Measurements from ENCODE around the gene GRIP2. TPM values are rescaled to one million over a fixed set of nuclear protein-coding genes. Genes with fewer than 3 reads are reported as not detected.

GRIP2 gene
- total RNA-seq, 1 experiment from 2014 or later: 4.5 TPM

DNA sequence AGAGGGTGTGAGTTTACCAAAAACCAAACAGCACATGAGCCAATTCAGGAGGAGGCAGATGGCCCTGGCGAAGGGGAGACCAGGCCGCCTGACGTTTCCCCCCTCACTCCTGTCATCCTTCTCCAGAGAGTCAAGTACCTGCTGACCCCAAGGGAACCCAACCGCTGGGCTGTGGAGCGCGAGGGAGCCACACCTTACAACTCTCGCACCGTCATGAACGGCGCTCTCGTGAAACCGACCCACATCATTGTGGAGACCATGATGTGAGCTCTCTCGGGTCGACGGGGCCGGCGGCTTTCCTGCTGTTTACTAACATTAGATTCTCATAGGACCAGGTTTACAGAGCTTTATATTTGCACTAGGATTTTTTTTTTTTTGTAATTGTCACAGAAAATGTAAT is 55.4 kb downstream of the GRIP2 start:
- Mint-ChIP-seq H3K36me3 (ENCODE audit: insufficient read depth, unreplicated experiment) (peaks cover 41% of the 10 kb centered on the region), H3K4me3 (ENCODE audit: unreplicated experiment) (no peak overlapping the region), H3K27ac (ENCODE audit: unreplicated experiment) (no peak overlapping the region), H3K27me3 (ENCODE audit: insufficient read depth, unreplicated experiment) (no peaks in the 10 kb centered on the region), H3K9me3 (ENCODE audit: unreplicated experiment) (no peaks in the 10 kb centered on the region), H3K4me1 (ENCODE audit: low read depth, unreplicated experiment) (no peaks in the 10 kb centered on the region)
- no peak for DNase-seq
- no peak overlapping the region for H3K4me3 ChIP-seq (ENCODE audit: low read depth, low read length)
- H3K4me1 ChIP-seq: peaks cover 10% of the 10 kb centered on the region
- no peaks in the 10 kb centered on the region for H3K9me3 ChIP-seq
- intact Hi-C loops (cut with micrococcal nuclease; ENCODE audit: unreplicated experiment): no loop called here
- no peaks in the 10 kb centered on the region for H3K27me3 ChIP-seq (replicated peaks; ENCODE audit: control insufficient read depth, insufficient read depth, low read length)
- CTCF ChIA-PET: no interaction called here
- peaks cover 1% of the 10 kb centered on the region; the same call in 1 of the 2 replicates for H3K36me3 ChIP-seq (ENCODE audit: control insufficient read depth, insufficient read depth, low read length)
- TF ChIP-seq, protein P1, sequence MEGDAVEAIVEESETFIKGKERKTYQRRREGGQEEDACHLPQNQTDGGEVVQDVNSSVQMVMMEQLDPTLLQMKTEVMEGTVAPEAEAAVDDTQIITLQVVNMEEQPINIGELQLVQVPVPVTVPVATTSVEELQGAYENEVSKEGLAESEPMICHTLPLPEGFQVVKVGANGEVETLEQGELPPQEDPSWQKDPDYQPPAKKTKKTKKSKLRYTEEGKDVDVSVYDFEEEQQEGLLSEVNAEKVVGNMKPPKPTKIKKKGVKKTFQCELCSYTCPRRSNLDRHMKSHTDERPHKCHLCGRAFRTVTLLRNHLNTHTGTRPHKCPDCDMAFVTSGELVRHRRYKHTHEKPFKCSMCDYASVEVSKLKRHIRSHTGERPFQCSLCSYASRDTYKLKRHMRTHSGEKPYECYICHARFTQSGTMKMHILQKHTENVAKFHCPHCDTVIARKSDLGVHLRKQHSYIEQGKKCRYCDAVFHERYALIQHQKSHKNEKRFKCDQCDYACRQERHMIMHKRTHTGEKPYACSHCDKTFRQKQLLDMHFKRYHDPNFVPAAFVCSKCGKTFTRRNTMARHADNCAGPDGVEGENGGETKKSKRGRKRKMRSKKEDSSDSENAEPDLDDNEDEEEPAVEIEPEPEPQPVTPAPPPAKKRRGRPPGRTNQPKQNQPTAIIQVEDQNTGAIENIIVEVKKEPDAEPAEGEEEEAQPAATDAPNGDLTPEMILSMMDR (IDR thresholded peaks at IDR 0.05; ENCODE audit: insufficient read depth in 1 of 2, low read depth in 1 of 2, low read length in 1 of 2, severe bottlenecking in 1 of 2, unreplicated experiment in 1 of 2): no peak
- BruUV-seq (replicated peaks): no TSS peak
- POLR2A ChIA-PET: no interaction called here

DNA sequence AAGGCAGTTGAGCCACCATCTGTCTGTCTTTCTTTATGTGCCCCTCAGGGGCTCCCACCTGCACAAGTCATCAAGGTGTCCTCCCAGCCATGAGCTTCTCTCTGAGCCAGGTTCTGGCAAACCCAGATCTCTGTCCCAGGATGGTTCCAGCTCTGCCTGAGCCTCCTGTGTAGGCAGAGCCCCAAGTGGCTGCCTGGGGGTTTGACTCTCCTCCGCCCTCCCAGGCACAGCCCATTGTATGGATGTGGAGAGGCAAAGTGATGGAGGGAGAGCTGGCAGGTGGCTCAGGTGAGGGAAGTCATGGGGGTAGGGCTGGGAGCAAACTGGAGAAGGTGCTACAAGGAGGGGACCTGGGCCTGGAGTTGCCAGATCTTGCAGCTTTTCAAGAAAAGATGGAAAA is 56.9 kb downstream of the GRIP2 start:
- Histone ChIP-seq H3K4me3 (ENCODE audit: low read depth, low read length) (no peak overlapping the region), H3K36me3 (ENCODE audit: control insufficient read depth, insufficient read depth, low read length) (peaks cover 1% of the 10 kb centered on the region; the same call in 1 of the 2 replicates), H3K9me3 (no peaks in the 10 kb centered on the region), H3K27me3 (replicated peaks; ENCODE audit: control insufficient read depth, insufficient read depth, low read length) (no peaks in the 10 kb centered on the region), H3K4me1 (peaks cover 13% of the 10 kb centered on the region)
- no peak overlapping the region for H3K4me3 Mint-ChIP-seq (ENCODE audit: unreplicated experiment)
- H3K27ac Mint-ChIP-seq (ENCODE audit: unreplicated experiment): no peak overlapping the region
- H3K4me1 Mint-ChIP-seq (ENCODE audit: low read depth, unreplicated experiment): no peaks in the 10 kb centered on the region
- CTCF ChIA-PET: no interaction called here
- intact Hi-C loops (cut with micrococcal nuclease; ENCODE audit: unreplicated experiment): no loop called here
- TF ChIP-seq, protein P1 (IDR thresholded peaks at IDR 0.05; ENCODE audit: insufficient read depth in 1 of 2, low read depth in 1 of 2, low read length in 1 of 2, severe bottlenecking in 1 of 2, unreplicated experiment in 1 of 2): no peak
- H3K9me3 Mint-ChIP-seq (ENCODE audit: unreplicated experiment): no peaks in the 10 kb centered on the region
- BruUV-seq (replicated peaks): no TSS peak
- H3K36me3 Mint-ChIP-seq (ENCODE audit: insufficient read depth, unreplicated experiment): peaks cover 53% of the 10 kb centered on the region
- DNase-seq: no peak
- H3K27me3 Mint-ChIP-seq (ENCODE audit: insufficient read depth, unreplicated experiment): no peaks in the 10 kb centered on the region
- POLR2A ChIA-PET: interaction anchor here (0.6 kb wide), 1 partner anchor 205 kb away, joined by 4 read pairs; no protein-coding TSS in a partner anchor

DNA sequence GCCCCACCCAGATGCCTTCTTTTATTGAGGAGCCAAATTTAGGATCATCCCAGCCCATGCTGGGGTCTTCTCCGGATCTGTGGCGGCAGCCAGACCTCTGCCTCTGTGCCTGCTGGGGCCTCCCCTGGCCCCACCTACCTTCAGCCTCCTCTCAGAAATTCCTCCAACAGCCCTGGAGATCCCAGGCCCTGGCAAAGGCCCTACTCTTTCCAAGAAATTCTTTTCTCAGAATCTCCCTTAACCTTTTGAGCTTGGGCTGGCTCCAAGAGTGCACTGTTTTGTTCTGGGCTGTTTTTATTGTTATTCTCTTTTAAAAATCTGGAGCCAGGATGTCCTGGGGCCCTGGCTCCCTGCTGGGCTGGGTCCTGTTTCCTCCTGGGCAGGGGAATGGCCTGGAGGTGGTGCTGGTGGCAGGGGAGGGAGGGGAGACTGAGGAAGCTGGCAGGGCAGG is 57.8 kb downstream of the GRIP2 start:
- CTCF ChIA-PET: interaction anchor here (0.6 kb wide), 1 partner anchor 52 kb away, joined by 5 read pairs; no protein-coding TSS in a partner anchor
- peaks cover 1% of the 10 kb centered on the region; the same call in 1 of the 2 replicates for H3K36me3 ChIP-seq (ENCODE audit: control insufficient read depth, insufficient read depth, low read length)

More for the DNA sequence above, 57.8 kb downstream of the GRIP2 start:
- no TSS peak for BruUV-seq (replicated peaks)
- H3K9me3 Mint-ChIP-seq (ENCODE audit: unreplicated experiment): no peaks in the 10 kb centered on the region
- H3K36me3 Mint-ChIP-seq (ENCODE audit: insufficient read depth, unreplicated experiment): peaks cover 60% of the 10 kb centered on the region
- H3K4me3 Mint-ChIP-seq (ENCODE audit: unreplicated experiment): no peak overlapping the region
- H3K27me3 ChIP-seq (replicated peaks; ENCODE audit: control insufficient read depth, insufficient read depth, low read length): no peaks in the 10 kb centered on the region
- H3K4me1 Mint-ChIP-seq (ENCODE audit: low read depth, unreplicated experiment): no peaks in the 10 kb centered on the region
- POLR2A ChIA-PET: no interaction called here
- H3K4me1 ChIP-seq: peaks cover 13% of the 10 kb centered on the region
- no peak overlapping the region for H3K4me3 ChIP-seq (ENCODE audit: low read depth, low read length)
- H3K27ac Mint-ChIP-seq (ENCODE audit: unreplicated experiment): no peak overlapping the region
- H3K27me3 Mint-ChIP-seq (ENCODE audit: insufficient read depth, unreplicated experiment): no peaks in the 10 kb centered on the region
- no peak for DNase-seq
- H3K9me3 ChIP-seq: no peaks in the 10 kb centered on the region
- intact Hi-C loops (cut with micrococcal nuclease; ENCODE audit: unreplicated experiment): no loop called here
- TF ChIP-seq, protein P1 (IDR thresholded peaks at IDR 0.05; ENCODE audit: insufficient read depth in 1 of 2, low read depth in 1 of 2, low read length in 1 of 2, severe bottlenecking in 1 of 2, unreplicated experiment in 1 of 2): no peak
